Esophagus muscularis mucosa (tissue), 3 donors: ENCODE results near the gene DOC2A.

Experiments used
- CTCF ChIP-seq, 3 experiments: fragments of 200-600 bp in 2 of 3; fragments of 450-650 bp in 1 of 3; sonication (generic) in 2 of 3; IDR thresholded peaks; one replicate each; pipeline ENCODE4 v1.5.1; 2017 to 2019; ENCODE audit warnings: antibody characterized with exemption in 3 of 3, mild to moderate bottlenecking in 2 of 3, moderate library complexity in 1 of 3
- EP300 ChIP-seq: sonication (generic); formaldehyde crosslinking; IDR thresholded peaks from one replicate; pipeline ENCODE4 v1.6.1; 2017; ENCODE audit warnings: antibody characterized with exemption

GRCh38 chr16:29992344-29992967 lies 18.4 kb downstream of the DOC2A start:
- no peak for TF ChIP-seq EP300
- TF ChIP-seq CTCF (IDR thresholded peaks at IDR 0.05) = no peak
